Activated T-helper 1 cell treated with anti-CD3 and anti-CD28 coated beads, Interleukin-2, amount 50 U/mL, for 16 hours (primary cell): ENCODE results near the gene TCP11.

ENCODE experiments used
- DNase-seq, 2 donors: peaks; one replicate each; pipeline ENCODE4 v3.0.0-alpha.2; 2020; ENCODE audit warnings: low read depth in 1 of 2, low spot score in 1 of 2

TCP11 gene

DNA sequence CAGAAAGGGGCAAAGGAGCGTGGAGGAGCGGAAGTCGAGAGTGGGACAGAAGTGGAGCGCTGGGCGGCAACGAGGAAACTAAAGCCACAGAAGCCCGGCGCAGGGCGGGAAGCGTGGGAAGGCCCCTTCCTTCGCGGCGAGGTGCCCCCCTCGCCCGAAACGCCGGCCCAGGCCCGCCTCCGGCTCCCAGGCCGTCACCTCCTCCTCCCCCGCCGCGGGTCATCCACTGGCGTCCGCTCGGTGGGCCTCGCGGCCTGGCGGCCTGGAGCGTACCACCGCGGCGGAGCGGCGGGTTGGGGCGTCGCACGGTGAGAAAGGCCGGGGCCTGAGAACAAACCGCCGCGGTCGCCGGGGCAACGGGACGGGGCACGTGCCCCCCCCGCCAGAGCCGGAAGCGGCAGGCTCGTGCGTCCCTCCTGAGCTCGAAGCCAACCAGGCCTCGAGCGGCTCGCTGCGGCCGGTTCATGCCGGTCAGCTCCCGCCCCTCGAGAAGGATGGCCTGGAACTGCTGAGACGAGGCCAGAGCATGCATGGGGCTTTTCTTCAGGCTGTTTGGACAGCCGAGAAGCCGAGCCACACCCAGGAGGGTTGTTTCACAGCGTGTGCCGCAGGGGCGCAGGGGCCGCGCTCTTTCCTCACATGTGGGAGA is at the start of gene TCP11:
Gene TCP11, minus strand, starts transcription at position 333 of the 649 bp plus-strand sequence. CDS start 469 bp downstream, outside the sequence.
- DNase-seq, result no peak

DNA sequence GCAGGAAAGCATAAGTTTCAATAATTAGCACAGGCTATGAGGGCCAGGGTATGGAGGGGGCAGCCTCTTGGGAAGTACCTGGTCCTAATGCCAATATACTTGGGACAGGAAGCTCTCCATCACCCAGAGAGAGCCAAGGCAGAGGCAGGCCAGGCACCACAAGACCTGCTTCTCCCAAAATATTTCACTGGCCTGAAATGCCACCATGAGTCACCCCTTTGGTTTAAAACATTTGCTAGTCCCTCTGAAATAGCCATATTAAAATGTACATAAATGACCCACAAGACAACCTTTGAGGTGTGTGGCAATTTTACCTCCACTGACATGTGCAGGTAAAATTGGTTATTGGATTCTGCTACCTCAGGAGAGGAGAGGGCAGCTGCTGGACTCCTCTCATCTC is 49.2 kb upstream of the TCP11 start:
- DNase-seq, result no peak

DNA sequence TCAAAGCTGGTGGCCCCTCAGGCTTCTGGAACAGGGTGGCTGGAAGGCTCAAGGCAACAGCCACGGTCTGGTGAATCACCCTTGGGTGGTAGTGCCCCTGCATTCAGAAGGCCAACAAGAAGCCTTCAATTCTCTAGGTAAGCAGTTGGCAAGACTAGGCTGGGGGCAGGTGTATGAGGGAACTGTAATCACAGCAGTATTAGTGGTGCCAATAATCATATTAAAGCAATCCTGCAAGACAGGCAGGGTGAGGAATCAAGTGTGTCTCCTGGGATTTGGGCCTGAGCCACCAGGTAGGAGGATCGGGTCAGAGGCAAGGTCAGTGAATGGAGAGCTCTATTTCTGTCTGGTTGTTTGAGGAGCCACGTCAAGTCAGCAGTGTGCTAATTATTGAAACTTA is 47.7 kb upstream of the TCP11 start:
- DNase-seq, result no peak

DNA sequence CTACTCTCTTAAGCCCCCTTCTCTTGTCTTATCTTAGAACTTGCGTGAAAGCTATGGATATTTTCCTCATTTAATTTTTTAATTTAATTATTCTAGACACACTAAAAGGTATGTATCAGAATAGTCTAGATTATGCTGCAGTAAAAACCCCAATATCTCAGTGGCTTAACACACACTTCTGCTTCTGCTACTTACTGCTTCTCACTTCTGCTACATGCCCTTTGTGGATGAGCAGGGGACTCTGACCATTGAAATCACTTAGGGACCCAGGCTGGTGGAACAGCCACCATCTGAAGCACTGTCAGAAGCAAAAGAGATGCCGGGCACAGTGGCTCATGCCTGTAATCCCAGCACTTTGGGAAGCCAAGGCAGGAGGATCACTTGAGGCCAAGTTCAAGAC is 45.4 kb upstream of the TCP11 start:
- no peak for DNase-seq

DNA sequence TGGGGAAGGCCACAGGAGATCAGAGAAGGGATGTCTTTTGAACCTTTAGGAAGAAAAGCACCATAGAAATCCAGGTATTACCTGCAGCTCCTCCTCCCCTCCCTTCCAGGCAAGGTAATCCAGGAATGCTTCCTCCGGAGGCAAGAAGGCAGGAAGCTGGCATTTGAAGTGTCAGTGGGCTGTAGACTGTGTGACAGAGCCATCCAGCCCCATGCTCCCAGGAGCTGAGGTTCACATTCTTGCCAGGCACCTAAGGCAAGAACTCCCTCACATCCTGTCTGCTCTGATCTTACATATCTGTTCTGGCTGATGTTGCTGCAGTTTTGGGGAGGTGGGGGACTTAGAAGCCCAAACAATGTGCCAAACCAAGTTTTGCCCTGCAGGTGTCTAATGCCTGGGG is 44.8 kb upstream of the TCP11 start:
- no peak for DNase-seq

DNA sequence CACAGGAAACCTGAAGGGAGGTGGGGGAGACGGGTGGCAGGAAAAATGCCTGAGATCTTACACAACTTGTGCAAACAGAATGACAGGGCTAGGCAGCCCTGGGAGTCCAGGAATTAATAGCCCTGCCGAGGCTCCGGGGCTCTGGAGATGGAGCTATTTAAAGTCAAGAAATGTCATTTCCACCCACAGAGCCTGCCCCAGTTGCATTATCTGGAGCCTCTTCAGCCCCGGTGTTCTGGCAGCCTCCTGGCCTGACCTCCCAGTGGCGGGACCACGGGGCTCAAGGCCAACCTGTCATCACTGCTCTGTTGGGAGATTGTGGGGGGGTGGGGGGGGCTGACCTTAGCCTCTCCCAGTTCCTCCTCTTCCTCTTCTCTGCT is 44.2 kb upstream of the TCP11 start:
- DNase-seq, result no peak

DNA sequence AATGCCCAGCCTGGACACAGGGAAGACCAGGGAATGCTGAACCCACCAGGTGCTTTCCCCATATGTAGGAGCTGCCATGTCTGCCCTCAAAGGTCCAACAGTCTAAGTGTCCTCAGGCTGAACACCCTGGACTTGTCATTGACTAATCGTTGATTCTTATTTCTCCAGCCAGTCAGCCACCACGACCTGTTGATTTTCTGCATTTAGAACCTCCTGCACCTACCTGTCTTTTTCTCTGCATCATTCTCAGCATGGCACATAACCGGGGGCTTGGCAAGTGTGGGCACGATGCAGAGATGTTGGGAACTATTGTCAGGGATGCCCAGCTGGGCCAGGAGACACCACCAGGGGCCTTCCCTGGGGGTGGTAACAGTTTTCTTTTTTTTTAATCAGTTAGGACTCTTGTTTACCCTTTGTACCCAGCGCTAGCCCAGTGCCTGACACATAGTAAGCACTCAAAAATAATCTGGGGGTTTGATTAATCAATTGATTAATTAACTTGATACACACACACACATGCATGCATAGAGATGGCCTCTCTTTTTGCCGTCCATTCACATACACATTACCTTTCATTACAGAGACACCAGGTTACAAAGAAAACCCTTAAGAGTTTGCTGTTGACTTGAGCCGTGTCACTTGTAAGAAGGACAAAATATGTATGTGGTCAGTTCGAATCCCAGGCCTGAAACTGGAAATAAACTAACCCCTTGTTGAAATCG is 43.6 kb upstream of the TCP11 start:
- DNase-seq, result no peak

DNA sequence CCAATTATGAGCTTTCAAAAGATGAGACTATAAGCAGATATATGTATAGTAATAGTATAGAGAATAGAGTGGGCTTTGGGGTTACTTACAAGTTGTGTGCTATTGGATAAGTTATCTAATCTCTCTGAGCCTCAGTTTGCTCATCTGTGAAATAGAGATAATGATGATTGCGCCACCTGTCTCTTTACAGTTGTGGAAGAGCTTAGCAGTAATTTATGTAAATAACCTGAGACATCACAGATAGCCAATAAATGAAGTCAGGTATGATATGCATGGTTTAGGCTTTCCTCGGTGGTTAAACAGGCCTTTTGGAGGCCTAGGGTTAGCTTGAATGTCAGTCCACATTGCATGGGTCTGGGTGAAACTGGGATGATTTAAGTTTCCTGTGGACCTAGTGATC is 42.8 kb upstream of the TCP11 start:
- DNase-seq, result no peak

DNA sequence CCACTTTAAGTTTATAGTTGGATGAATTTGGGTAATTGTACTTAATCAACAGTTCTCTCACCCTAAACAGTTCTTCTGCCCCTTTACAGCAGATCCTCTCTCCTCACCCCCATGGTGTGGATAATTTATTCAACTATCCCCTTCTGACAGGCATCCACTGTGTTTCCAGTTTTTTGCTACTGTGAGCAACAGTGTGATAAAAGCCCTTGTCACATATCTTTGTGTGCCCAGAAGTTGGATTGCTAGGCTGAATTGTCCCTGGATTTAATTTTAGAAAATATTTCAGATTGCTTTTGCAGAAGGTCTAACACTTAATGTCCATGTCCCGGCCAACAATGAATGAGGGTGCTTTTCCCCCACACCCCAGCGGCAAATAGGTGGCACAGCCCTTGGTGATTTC is 42.1 kb upstream of the TCP11 start:
- no peak for DNase-seq

DNA sequence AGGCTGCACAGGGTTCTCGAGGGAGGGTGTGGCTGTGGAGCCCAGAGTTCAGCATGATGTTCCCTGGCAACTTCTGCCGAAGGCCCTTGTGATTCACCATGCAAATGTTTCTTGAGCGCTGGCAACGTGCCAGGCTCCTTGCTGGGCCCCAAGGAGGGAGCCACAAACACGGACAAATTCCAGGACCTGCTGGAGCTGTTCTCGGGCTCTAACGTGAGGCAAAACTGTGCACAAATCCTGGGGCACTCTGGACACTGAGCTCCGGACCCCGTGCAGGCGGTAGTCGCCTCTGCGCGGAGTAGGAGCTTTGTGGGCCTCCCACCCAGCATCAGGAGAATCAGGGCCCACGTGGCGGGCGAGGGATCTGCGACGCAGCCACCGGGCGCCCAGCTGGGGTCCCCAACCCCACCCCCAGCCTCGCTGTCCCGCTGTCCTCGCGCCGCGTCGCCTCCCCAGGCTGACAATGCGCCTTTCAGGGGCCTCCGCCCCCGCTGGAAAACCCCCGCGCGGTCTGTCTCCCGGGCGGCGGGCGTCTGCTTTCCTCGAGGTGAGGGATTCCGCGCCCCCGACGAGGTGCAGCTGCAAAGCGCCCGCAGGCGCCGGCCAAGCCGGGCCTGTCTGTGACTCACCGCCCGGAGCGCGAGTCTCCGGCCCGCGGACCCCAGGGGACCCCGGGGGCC is 40.9 kb upstream of the TCP11 start:
- no peak for DNase-seq

DNA sequence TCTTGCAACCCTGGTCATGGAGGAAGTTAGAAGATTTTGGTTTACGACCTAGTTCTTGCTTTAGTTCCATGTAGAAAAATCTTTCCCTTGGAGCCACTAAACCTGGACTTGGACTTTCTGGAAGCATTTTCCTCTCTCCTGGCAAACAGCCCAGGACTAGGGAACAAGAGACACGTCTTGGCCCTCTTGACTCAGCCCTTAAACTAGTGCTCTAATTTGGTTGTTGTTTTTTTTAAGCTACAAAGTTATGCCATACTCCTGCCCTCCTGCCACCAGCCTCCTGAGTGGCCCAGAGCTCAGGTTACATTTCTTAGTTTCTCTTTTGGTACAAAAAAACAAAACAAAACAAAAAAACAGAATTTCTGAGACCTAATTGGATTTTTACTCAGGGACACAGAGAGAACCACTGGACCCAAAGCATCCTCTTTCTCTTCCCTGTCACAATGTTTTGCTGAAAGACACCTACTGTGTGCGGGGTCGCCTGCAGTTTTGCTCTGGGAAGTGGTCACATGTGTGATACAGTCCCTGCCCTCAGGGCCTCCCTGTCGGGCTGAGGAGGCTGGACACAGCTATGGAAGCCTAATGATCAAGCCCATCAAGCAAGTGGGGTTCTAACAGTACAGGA is 40.3 kb upstream of the TCP11 start:
- no peak for DNase-seq

DNA sequence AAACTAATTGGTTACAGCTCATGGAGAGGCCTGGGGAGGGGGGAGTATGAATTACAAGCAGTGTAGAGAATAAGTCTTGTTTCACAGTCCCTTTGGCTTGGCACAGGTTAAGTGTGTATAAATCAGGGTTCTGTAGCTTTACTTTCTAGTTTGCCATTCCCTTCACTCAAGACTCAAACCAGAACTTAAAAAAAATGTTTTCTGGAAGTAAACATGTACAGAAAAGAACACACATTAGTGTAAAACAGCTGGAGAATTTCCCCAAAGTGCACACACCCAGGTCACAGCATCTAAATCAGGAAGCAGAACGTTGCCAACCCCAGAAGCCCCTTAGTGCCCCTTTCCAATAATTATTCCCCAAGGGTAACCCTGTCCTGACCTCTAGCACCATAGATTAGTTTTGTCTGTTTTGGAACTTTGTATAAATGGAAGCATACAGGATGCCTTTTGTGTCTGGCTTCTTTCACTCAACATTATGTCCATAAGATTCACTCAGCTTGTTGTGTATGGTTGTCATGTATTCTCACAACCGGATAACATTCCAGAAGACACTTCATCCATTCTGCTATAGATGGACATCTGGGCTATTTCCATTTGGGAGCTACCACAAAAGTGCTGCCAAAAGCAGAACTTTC is 38.9 kb upstream of the TCP11 start:
- no peak for DNase-seq

DNA sequence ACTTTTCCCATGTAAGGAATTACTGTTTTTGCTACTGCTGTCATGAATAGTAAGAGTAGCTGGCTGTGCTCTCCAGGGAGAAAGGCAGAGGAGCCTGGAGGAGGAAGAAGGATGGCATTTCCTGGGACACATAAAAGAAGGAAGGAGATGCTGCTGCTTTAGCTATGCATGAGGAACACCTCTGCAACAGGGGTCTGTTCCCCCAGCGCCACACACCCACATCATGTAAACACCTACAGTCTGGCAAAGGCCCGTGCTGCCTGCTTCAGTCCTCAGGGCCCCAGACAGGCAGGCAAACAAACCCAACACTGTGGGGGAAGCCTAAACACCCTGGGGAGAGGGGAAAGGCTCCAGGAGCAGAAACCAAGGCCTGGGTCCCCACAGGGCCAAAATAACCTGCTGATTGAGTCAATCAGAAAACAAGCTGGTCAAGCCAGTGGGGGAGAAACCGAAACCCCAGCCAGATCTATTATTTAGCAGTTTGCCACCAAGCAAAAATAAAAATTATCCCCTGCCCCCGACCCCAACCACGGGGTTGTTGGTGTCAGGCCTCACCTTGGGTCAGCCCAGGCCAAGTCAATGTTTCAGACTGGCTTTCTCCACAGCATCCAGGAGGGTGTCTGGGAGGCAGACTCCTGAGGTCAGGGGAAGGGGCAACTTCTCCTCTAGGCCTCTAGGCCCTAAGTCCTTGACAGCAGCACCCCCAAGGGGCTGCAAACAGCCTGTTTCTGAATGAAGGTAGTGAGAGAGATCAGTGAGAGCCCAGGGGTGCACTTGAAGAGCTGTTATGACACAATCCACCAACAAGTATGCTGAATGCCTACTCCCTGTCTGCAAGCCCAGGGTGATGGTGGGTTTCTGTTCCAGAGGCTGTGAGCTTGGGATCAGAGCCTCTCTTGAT is 38.0 kb upstream of the TCP11 start:
- DNase-seq, result no peak

DNA sequence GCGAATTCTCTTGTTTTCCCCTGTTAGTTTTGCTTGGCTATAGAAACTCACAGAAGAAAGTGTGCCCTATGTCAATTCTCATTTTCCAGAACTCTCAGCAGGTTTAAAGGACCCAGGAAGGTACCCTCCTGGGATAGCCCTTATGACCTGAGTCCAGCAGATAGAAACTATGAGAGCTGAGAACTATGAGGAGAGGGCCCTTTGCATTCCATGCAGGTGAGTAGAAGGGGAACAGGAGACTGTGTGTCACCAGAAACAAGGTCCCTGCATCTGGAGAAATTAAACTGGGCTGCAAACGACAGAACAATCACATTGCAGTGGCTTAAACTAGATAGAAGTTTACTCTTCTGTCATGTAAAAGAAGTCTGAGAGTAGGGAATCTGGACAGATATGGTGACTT is 36.9 kb upstream of the TCP11 start:
- no peak for DNase-seq

DNA sequence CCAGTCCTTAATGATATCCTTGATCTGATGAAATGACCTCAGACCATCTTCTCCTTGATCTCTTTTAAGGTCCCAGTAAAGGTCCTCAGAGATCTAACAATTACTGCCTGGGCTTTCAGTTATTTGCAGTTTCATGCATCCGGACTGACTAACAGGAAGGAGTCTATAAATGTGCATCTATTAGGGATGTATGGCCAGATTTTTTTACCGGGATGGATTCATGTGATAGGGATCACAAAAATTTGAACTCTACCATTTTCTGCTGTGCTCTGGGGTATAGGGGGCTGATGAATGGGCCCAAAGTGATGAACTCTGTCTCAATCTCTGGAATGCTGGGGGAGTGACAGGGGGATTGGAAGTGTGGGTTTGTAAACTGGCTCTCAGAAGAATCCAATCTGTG is 36.5 kb upstream of the TCP11 start:
- DNase-seq, result no peak

DNA sequence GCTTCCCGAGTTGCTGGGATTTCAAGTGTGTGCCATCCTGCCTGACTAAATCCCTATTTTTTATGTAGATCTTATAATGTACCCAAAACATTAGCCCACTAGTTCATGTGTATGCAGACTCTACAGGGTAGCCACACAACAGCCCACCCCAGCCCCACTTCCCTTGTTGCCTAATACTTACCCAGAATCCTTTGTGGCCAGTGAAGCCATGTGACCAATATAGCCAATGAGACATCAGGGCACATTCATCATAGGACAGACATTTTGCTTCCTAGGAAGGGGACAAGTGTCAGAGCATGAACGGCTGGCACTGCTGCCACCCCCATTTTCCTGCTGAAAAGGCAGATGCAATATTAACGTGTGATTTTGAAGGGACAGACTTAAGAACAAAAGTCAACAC is 36.0 kb upstream of the TCP11 start:
- no peak for DNase-seq

DNA sequence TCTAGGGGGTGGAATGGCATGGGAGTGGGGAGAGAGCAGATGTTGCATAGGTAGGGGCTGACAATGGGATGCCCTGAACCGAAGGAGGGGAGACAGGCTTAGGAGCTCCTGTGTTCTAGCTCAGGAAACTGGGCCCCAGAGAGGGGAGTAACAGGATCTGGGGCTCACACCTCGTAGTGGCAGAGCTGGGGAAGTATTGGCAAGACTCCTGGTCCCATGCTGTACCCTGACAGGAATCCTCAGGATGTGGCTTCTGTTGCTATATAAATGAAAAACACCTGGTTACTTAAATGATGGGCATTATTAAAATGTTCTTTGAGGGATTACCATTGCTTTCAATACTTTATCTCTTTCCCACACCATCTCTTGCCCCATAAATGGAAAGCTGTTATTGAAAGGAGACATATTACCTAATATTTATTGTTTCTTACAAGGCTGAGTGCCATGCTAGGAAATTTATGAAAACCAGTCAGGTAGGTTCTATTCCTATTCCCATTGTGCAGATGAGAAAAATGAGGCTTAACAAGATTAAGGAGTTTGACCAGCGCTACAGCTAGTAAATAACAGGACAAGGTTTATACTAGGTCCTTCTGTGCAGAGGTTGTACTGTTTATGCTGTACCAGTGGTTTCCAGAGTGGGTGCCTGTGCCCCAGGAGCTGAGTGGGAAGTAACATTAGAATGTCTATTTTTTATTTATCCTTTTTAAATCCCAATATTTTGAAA is 35.3 kb upstream of the TCP11 start:
- no peak for DNase-seq

DNA sequence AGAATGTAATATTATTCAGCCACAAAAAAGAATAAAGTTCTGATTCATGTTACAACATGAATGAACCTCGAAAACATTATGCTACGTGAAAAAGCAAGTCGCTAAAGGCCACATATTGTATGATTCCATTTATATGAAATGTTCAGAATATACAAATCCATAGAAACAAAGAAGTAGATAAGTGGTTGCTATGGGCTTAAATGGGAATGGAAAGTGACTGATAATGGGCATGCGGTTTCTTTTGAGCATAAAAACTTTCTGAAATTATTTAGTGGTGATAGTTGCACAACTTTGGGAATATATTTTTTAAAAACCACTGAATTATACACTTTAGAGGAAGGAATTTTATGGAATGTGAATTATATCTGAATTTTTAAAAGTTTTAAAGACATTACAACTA is 33.4 kb upstream of the TCP11 start:
- DNase-seq, result no peak

DNA sequence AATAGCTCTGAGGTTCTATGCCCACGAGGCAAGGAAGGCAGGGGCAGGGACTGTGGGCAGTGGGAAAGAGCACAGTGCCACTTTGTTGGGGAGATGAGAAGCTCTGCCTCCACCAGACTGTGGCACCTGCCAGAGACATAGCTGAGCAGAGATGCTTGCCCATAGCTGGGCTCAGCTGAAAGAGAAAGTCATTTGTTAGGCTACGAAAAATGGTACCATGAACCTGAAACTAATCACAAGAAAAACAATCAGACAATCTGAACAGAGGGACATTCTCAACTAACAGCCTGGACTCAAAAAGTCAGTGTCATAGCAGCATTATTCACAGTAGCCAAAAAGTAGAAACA is 32.9 kb upstream of the TCP11 start:
- no peak for DNase-seq
